ENCODE measurements around the gene PLCB3. TPM values are rescaled to one million over a fixed set of nuclear protein-coding genes. Genes with fewer than 3 reads are reported as not detected.
A peak's percentile ranks its signal among the peaks of the same experiment; 100 is the strongest.

Gene PLCB3
- total RNA-seq, 1 donor from 2014 or later: 33.5 TPM

- no peak for DNase-seq (ENCODE audit: low spot score)
Measured at GRCh38 chr11:64220798-64221197, 30.5 kb upstream of the PLCB3 start.

DNA sequence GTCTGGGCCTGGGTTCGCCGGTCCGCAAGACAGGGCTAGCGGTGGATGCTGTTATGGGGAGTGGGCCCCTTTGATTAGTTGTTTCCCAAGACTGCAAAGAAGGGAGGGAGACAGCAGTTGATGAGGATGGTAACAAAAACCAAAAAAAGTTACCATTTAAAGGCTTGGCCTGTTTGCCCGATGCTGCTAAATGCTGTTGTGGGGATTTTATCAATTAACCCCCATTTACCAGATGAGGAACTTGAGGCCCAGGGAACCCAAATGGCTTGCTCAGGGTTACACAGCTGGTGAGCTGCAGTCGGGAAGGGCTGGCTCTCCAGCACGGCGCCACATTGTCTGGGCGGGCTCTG is 28.7 kb upstream of the PLCB3 start:
- DNase-seq (ENCODE audit: low spot score): no peak

DNA sequence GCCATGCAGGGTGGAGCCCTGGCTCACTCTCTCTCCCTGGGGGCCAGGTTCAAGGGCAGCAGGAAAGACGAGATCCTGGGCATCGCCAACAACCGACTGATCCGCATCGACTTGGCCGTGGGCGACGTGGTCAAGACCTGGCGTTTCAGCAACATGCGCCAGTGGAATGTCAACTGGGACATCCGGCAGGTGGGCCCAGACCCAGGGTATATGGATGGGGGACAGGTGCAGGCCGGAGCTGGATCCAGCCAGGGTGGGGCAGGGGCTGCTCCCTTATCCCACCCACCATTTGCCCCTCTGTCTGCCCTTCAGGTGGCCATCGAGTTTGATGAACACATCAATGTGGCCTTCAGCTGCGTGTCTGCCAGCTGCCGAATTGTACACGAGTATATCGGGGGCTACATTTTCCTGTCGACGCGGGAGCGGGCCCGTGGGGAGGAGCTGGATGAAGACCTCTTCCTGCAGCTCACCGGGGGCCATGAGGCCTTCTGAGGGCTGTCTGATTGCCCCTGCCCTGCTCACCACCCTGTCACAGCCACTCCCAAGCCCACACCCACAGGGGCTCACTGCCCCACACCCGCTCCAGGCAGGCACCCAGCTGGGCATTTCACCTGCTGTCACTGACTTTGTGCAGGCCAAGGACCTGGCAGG is 28.2 kb upstream of the PLCB3 start:
- DNase-seq (ENCODE audit: low spot score): no peak

- no peak for DNase-seq (ENCODE audit: low spot score)
Measured at GRCh38 chr11:64224151-64224890, 27.0 kb upstream of the PLCB3 start.

GRCh38 chr11:64224891-64225607 is 26.3 kb upstream of the PLCB3 start:
- DNase-seq (ENCODE audit: low spot score): peak; percentile 45

GRCh38 chr11:64225608-64226506 is 25.5 kb upstream of the PLCB3 start, which contains the start of the genes NUDT22 and TRPT1:
Gene NUDT22 (plus strand): TSS chr11:64226274. CDS start chr11:64226653, 379 bp downstream.
Gene TRPT1 (minus strand): TSS chr11:64226186. CDS start chr11:64225860, 326 bp downstream.
- peak; percentile 95 for DNase-seq (ENCODE audit: low spot score)

DNA sequence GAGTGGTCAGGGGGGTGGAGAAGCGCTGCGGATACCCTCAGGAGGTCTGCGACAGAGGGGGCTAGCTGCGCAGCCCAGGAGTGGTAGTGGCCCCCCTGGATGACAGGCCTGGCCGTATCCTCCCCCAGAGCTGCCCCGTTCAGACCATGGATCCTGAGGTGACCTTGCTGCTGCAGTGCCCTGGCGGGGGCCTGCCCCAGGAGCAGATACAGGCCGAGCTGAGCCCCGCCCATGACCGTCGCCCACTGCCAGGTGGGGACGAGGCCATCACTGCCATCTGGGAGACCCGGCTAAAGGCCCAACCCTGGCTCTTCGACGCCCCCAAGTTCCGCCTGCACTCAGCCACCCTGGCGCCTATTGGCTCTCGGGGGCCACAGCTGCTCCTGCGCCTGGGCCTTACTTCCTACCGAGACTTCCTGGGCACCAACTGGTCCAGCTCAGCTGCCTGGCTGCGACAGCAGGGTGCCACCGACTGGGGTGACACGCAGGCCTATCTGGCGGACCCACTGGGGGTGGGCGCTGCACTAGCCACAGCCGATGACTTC is 24.8 kb upstream of the PLCB3 start:
- DNase-seq (ENCODE audit: low spot score): peak; percentile 71

- DNase-seq (ENCODE audit: low spot score): peak; percentile 41
Measured at GRCh38 chr11:64227405-64227956, 23.8 kb upstream of the PLCB3 start.

DNA sequence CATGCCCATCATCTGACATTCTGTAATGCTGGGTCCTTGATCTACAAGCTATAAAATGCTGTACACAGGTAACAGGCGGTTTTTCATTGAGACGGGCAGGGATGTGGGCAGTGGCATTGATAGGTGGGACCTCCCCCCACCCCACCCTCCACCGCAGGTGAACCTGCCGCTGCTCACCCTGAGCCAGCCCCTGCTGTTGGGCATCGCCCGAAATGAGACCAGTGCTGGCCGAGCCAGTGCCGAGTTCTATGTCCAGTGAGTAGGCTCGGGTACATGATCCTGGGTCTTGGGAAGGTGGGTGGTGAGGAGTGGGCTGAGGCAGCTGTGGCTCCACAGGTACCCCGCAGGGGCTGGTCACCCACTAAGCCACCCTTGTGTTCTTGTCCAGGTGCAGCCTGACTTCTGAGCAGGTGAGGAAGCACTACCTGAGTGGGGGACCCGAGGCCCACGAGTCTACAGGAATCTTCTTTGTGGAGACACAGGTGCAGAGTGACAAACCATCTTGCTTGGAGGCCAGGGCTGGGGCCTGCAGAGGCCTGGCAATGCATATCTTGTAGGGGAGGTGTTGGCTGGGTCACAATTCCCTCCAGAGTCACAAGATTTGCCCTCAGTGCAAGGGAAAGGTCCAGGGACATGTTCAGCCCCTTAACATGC is 22.1 kb upstream of the PLCB3 start:
- DNase-seq (ENCODE audit: low spot score): peak; percentile 43

GRCh38 chr11:64229744-64230170 is 21.6 kb upstream of the PLCB3 start:
- DNase-seq (ENCODE audit: low spot score): peak; percentile 45

- peak; percentile 94 for DNase-seq (ENCODE audit: low spot score)
Measured at GRCh38 chr11:64230171-64230984, 21.0 kb upstream of the PLCB3 start, which contains the start of gene DNAJC4. Gene DNAJC4 (plus strand): TSS chr11:64230548. CDS start chr11:64230855, 307 bp downstream.

DNA sequence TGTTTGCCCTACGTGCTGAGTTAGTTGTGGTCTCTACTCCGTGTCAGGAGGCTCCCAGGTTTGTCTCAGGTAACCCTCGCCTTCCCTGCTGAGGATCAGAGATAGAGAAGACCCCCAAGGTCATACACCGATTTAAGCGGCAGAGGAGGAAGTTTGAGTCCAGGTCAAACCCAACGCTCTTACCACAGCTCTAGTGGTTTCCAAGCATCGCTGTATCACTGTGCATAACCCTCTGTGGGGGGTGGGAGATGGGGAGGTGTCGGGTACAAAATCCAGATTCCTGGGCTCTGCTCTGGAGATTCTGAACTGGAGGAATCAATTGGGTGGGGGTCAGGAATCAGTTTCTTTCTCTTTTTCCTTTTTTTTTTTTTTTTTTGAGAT is 20.4 kb upstream of the PLCB3 start:
- peak; percentile 42 for DNase-seq (ENCODE audit: low spot score)

DNA sequence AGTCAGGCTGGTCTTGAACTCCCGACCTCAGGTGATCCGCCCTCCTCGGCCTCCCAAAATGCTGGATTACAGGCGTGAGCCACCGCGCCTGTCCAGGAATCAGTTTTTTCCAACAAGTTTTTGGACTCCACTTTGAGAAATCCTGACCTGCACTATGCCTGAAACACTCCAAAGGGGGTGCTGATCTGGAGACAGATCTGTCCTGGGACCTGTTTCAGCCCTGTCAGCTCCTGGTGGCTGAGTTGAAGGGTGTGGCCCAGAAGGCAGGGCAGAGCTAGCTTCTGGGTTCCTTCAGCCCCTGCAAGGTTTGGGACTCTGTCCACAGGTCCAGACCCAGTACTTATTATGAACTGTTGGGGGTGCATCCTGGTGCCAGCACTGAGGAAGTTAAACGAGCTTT is 19.8 kb upstream of the PLCB3 start:
- no peak for DNase-seq (ENCODE audit: low spot score)

- DNase-seq (ENCODE audit: low spot score): peak; percentile 48
Measured at GRCh38 chr11:64232182-64232966, 19.0 kb upstream of the PLCB3 start.

DNA sequence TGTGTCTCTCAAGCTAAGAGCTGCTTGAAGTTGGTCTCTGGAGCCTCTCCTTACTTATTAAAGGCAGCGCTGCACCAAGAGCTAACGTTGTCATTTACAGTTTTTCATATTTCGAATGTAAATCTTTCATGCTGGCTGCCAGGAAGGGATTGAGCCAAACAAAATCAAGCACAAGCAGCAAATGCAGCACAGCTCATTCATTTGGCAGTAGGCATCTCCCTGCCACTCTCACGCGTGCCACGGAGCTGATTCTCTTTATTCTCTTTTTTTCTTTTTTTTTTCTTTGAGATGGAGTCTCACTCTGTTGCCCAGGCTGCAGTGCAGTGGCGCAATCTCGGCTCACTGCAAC is 18.4 kb upstream of the PLCB3 start:
- DNase-seq (ENCODE audit: low spot score): no peak

GRCh38 chr11:64233913-64234586 is 17.3 kb upstream of the PLCB3 start, which contains the start of gene VEGFB:
Gene VEGFB (plus strand): TSS chr11:64234584. CDS start chr11:64234834, 250 bp downstream.
- peak; percentile 75 for DNase-seq (ENCODE audit: low spot score)

GRCh38 chr11:64234647-64235379 is 16.5 kb upstream of the PLCB3 start:
- DNase-seq (ENCODE audit: low spot score): peak; percentile 59

Measured in ureter (tissue), 1 donor.